IPS-15b (cell line): ENCODE data around the gene C1QTNF5.
A peak's percentile ranks its signal among the peaks of the same experiment; 100 is the strongest.

ENCODE experiments used
- H3K27me3 ChIP-seq: one replicate; pipeline ENCODE4 v1.6.1; 2013; ENCODE audit warnings: low read length; ENCODE audit not compliant: control insufficient read depth, insufficient read depth
- H3K36me3 ChIP-seq: one replicate; pipeline ENCODE4 v1.6.1; 2013; ENCODE audit warnings: low read length; ENCODE audit not compliant: control insufficient read depth, insufficient read depth
- H3K4me1 ChIP-seq: one replicate; pipeline ENCODE4 v1.6.1; 2013; ENCODE audit warnings: mild to moderate bottlenecking, low read length; ENCODE audit not compliant: control insufficient read depth, insufficient read depth
- H3K4me3 ChIP-seq: one replicate; pipeline ENCODE4 v1.5.1; 2013; ENCODE audit warnings: low read depth, low read length
- H3K9ac ChIP-seq: one replicate; pipeline ENCODE4 v1.6.1; 2013; ENCODE audit warnings: low read depth, mild to moderate bottlenecking, low read length
- H3K9me3 ChIP-seq: one replicate; pipeline ENCODE4 v1.6.1; 2013; ENCODE audit warnings: mild to moderate bottlenecking, low read length; ENCODE audit not compliant: control insufficient read depth, insufficient read depth

Gene C1QTNF5

DNA sequence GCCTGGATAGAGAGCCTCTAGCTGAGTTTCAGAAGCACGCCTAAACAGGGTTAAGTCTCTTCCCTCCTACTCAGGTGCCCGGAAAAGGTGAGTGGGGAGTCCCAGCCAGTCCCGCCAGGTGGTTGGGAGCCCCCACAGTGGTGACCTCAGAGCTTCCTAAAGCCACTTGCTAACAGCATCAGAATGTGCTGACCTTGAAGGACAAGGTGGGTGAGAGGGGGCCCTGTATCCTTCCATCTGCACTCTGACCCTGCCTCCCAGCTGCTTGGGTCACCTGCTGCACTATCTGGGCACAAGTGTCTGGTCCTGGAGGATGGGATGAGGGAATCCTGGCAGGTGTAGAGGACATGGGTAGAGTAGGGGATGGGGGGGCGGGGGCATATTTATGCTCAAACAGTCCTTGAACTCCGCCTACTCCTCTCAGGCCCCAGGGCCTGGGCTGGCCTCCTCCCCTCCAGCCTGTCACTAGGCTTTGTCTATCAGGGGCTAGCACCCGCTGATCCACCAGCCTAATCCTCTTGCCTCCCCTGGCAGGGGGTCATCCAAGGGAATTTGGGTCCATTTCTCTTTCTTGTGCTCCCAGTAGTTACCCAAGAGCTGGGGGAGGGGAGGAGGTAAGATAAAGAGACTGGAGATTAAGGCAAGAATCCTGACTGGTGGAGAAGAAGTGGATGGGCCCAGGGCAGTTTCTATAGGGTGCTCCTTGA lies 37.4 kb upstream of the C1QTNF5 start:
- Histone ChIP-seq H3K4me1 (peaks cover 35% of the 10 kb centered on the region), H3K36me3 (no peaks in the 10 kb centered on the region), H3K27me3 (peaks cover 26% of the 10 kb centered on the region), H3K9ac (no peak overlapping the region), H3K4me3 (peak overlapping the region; percentile 28), H3K9me3 (no peaks in the 10 kb centered on the region)

DNA sequence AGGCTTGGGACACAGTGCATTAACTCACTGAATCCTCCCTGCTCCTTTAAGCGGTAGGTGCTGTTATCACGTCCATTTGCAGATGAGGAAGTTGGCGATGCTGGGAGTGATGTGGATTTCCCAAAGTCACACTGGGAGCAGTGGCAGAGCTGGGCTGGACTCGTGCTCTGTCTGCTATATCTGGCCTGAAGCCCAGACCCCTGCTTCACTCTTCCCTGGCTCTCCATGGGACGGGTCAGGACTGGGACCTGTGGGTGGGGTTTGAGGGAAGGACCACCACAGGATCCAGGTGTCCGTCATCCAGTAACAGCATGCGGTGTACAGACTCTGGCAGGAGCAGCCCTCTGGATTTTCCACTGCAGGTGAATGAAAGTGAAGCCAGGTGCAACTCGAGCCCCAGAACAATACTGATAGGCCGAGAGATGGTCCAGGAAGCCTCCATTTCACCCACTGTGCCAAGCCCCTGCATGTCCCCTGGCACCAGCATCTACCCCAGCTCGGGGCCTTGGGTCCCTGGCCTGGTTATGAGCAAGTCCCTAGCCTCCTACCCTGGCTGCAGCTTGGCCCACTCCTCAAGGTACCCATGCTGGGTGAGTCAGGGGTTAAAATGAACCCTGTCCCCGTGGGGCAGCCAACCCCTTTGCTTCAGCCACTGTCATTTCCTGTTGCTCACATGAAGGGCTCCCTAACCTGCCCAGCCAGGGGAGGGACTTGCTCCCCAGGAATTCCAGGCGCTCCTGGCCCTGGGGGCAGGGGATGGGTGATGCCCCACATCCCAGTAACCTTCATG lies 36.6 kb upstream of the C1QTNF5 start:
- H3K9me3 ChIP-seq = no peaks in the 10 kb centered on the region
- H3K36me3 ChIP-seq = no peaks in the 10 kb centered on the region
- H3K4me1 ChIP-seq = peaks cover 35% of the 10 kb centered on the region
- peaks cover 22% of the 10 kb centered on the region for H3K27me3 ChIP-seq
- H3K4me3 ChIP-seq = no peak overlapping the region
- no peak overlapping the region for H3K9ac ChIP-seq

DNA sequence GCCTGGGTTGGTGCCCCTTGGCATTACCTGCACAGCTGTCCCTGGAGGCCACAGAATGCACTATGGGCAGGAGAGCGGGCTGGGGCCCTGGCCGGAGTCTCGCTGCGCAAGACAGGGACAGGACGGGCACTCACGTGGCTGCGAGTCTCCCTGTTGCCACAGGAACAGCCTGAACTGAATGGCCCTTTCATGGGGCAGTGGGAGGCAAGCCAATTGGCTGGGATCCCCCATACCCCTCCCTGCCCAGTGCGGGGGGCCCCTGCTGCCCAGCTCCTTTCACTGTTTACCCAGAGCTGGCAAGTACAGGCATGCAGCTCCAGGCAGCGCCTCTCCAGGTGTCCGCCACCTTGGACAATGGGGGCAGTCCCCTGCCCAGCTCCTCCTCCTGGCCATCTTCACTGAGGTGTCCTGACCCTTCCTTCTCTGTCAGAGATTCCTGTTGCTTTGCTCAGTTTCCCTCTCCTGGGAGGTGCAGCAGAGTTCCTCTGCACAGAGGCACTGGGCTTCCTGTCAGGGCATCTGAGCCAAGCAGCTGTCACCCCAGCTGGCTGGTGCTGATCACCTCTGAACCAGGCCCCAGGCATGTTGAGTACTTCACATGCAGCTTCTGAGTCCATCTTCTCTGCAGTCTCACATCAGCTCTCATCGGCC lies 35.6 kb upstream of the C1QTNF5 start:
- H3K9ac ChIP-seq = no peak overlapping the region
- peaks cover 35% of the 10 kb centered on the region for H3K4me1 ChIP-seq
- H3K36me3 ChIP-seq = no peaks in the 10 kb centered on the region

DNA sequence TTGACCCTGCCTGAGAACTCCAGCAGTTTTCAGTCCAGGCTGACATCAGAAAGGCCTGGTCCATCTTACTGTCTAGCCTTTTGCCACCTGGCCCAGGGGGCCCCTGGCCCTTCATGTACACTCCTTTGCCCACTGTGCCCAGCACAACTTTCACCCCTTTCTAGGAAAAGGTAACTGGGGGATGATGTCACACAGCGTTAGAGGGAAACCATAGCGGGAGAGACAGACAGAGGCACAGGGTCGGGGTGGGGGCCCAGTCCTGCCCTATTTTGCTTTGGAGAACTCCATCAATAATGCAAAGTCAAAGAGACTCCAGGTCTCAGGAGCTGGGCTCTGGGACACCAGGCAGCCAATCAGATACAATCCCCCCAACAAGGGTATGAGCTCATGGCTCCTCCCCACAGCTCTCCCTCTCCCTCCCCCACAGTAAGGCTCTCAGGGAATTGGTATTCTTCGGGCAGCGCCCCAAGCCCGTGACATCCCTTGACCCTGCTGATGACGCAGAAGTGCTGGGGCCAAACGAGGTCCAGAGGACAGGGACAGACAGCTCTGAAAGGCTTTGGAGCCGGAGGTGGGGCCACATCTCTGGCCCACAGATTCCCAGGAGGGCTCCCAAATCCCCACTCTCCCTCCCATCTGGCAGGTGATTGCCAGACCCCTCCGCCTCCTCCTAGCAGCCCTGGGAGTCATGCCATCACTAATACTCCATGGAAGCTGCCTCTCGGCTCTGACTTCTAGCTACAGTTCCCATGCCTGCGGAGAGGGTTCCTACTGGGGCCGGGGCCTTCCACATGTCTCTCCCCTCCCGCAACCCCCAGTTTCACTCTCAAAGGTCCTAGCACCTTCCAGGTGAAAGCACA lies 34.9 kb upstream of the C1QTNF5 start:
- no peaks in the 10 kb centered on the region for H3K36me3 ChIP-seq
- H3K4me3 ChIP-seq = no peak overlapping the region
- H3K9me3 ChIP-seq = no peaks in the 10 kb centered on the region
- peaks cover 11% of the 10 kb centered on the region for H3K27me3 ChIP-seq
- H3K9ac ChIP-seq = no peak overlapping the region
- peaks cover 32% of the 10 kb centered on the region for H3K4me1 ChIP-seq

More for the DNA sequence above, 35.6 kb upstream of the C1QTNF5 start:
- Histone ChIP-seq H3K9me3 (no peaks in the 10 kb centered on the region), H3K4me3 (no peak overlapping the region), H3K27me3 (peaks cover 18% of the 10 kb centered on the region)

DNA sequence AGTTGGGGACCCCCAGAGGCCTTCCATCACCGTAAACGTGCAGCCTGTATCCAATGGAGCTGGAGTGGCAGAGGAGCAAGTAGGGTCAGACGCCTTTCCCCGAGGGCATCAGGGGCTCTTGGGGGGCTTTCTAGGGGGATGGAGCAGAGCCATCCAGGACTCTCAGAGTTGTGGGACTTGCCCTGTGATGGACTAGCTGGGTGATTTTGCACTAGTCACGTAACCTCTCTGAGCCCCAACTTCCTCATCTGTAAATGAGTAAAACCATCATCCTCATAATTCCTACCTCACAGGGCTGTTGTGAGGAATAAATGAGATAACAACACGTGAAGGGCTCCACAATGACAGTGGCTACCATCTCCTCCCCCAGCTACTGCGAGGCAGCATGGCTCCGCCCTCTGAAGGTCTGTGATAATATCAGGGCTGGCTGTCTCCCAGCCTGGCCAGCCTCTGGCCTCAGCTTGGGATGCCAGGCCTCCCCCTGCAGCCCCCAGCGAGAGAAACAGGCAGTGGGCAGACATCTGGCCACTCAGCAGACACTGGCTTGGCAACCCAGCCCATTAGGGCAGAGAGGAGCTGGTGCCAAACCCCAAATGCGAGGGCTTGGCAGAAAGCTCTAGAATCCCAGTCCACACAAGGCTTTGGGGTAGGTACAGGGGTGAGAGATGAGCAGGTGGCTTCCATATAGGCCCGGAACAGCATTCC lies 34.1 kb upstream of the C1QTNF5 start:
- peak overlapping the region; percentile 2 for H3K4me3 ChIP-seq
- no peaks in the 10 kb centered on the region for H3K9me3 ChIP-seq
- H3K36me3 ChIP-seq = no peaks in the 10 kb centered on the region
- H3K9ac ChIP-seq = no peak overlapping the region
- H3K27me3 ChIP-seq = peaks cover 5% of the 10 kb centered on the region
- peaks cover 30% of the 10 kb centered on the region for H3K4me1 ChIP-seq

DNA sequence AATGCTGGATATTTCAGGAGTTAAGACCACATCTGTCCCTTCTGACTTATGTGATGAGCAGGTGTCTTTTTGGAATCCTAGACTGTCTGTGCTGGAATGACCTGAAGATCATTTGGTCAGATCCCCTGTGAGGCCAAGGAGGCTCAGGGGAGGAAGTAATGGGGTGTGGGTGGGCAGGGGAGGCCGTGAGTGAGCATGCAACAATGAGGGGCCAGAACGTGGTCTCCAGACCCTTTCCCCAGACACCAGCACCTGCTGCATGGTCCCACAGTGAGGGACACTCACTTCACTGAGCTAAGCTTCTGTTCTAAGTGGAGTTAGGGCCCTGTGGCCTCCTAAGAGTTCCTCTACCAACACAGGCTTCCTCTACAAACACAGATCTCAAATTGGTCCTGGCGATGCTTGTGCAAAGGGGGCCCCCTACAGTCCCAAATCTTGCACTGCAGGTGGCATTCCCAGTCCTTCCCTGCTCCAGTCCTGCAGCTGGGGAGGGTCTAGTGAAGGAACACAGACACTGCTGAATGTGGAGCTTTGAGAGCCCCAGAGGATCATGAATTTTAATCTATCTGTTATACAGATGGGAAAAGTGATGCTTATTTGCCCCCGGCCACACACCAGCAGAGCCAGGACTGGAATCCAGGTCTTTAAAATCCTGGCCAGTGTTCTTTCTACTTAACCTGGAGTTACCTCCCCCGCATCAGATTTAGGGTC lies 33.4 kb upstream of the C1QTNF5 start:
- no peaks in the 10 kb centered on the region for H3K36me3 ChIP-seq
- no peak overlapping the region for H3K9ac ChIP-seq
- no peak overlapping the region for H3K4me3 ChIP-seq

DNA sequence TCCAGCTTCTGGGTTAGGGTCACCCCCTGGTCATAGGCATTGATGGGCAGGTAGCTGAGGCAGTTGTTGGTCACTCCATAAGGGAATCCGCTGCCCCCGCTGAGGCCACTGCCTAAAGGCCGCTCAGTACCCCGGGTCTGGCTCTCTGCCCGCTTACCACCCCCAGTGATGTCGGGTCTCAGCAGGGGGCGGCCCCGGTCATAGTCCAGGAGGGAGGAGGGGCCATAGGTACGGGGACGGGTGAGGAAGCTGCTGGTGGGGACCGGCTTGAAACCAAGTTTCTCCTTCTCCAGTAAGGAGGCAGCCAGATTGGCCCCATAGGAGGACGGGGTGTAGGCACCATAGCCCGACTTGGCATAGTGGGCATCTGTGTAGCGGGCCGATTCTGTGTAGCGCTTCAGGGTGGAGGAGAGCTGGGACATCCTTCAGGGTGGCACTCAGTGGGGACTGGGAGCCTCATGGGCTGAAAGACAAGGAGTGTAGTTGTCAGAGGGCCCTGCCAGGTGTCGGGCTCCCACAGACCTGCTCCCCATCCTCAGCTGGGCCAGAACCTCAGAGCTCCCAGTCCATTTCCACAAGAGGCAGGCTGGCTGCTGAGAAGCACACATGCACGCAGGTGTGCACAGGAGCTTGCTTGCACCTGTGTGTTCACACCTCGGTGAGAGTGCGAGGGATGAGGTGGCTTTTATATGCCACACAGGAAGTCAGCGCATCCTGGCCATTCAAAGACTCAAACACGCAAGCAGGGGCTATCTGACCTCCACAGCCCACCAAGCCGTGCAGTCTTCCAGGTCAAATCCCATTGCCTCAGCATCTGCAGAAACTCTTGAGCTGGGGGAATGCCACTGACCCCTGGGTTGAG lies 32.6 kb upstream of the C1QTNF5 start:
- H3K4me3 ChIP-seq = no peak overlapping the region
- no peaks in the 10 kb centered on the region for H3K9me3 ChIP-seq
- H3K27me3 ChIP-seq = no peaks in the 10 kb centered on the region
- peaks cover 17% of the 10 kb centered on the region for H3K4me1 ChIP-seq
- H3K9ac ChIP-seq = no peak overlapping the region
- H3K36me3 ChIP-seq = no peaks in the 10 kb centered on the region

More for the DNA sequence above, 33.4 kb upstream of the C1QTNF5 start:
- peaks cover 25% of the 10 kb centered on the region for H3K4me1 ChIP-seq
- no peaks in the 10 kb centered on the region for H3K27me3 ChIP-seq
- no peaks in the 10 kb centered on the region for H3K9me3 ChIP-seq

DNA sequence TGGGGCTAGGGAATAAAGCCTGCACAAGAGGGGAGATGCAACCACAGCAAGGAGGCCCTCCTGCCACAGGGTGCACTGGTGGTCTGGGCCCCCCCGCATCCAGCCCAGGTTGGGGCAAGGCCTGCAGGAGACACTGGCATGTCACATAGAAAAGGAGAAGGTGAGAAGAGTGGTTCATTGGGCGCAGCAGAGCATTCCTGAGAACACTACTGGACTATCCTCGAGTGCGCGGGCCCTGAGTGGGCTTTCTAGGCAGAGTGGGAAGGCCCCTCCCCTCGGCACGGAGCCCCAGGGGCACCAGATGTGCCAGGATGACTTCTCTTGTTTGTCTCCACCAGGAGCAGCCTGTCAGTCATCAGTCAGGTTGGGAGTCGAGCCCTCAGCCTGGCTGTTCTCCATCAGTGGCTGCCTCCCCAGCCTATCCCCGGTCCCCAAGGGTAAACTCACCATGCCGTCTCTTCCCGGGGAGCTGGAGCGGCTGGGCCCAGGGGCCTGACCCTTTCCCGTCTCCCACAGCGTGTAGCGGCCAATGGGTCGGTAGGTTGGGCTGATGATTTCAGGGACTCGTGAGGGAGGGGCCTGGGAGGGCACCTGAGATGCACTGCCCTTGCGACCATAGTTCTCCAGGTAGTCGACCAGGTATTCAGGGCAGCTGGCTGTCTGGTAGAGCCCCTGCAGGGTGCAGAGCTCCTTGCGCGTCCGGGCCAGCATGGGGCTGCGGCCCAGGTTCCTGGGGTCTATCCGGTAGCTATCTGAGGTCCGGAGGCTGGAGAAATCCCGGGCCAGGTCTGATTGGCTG lies 31.8 kb upstream of the C1QTNF5 start:
- Histone ChIP-seq H3K4me3 (no peak overlapping the region), H3K36me3 (no peaks in the 10 kb centered on the region), H3K9me3 (no peaks in the 10 kb centered on the region), H3K27me3 (peaks cover 2% of the 10 kb centered on the region), H3K9ac (no peak overlapping the region), H3K4me1 (peaks cover 13% of the 10 kb centered on the region)

DNA sequence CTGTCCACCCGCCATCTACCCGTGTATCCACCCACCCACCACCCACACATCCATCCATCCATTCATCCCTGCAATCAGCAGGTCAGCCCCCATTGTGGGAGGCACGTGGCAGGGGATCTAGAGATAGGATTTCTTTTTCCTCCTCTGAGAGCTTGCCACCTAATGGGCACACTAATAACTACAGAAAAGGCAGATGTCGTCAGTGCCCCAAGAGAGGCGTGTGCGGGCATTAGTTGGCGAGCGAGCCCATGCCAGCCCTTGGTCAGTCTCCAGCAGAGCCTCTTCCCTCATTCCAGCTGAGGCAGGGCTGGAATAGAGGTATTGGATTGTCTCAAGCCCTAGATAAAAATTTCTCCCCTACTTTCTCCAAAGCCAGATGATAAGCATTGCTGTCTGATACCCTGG lies 31.1 kb upstream of the C1QTNF5 start:
- H3K36me3 ChIP-seq = no peaks in the 10 kb centered on the region
- peaks cover 13% of the 10 kb centered on the region for H3K4me1 ChIP-seq
- H3K4me3 ChIP-seq = no peak overlapping the region
- peaks cover 3% of the 10 kb centered on the region for H3K27me3 ChIP-seq
- H3K9ac ChIP-seq = no peak overlapping the region
- no peaks in the 10 kb centered on the region for H3K9me3 ChIP-seq
